ENCODE data around the gene CLEC20A. TPM values are rescaled to one million over a fixed set of nuclear protein-coding genes. Genes with fewer than 3 reads are reported as not detected.

CLEC20A gene
- total and polyA plus RNA-seq, 8 donors = 0.13 to 0.54 (median 0.41) TPM; not detected in 4

DNA sequence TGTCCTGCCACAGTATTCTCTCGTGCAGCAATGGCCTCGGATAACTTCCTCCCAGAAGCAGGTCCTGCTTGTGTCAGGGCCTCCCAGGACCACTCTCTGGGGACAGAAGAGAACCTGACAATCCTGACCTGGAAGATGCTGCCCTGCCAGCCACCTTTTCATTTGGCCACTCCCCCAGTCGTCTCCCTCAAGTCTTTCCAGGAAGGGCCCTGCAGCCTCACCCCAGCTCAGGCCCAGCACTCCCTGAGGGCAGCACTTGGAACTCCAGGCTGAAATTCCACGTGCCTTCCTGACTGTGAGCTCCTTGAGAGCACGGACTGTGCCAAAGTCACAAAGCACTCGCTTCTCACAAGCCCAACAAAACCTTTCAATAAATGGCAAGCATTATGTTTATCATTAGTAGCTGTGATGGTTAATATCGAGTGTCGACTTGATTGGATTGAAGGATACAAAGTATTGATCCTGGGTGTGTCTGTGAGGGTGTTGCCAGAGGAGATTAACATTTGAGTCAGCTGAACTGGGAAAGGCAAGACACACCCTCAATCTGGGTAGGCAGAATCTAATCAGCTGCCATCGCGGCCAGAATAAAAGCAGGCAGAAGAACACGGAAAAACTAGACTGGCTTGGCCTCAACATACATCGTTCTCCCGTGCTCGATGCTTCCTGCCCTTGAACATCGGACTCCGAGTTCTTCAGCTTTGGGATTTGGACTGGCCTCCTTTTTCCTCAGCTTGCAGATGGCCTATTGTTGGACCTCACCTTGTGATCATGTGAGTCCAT lies 2.3 kb upstream of the CLEC20A start:
- Histone ChIP-seq H3K36me3 (no peaks in the 10 kb centered on the region), H3K4me3 (no peak overlapping the region), H3K4me1 (no peaks in the 10 kb centered on the region), H3K27me3 (no peaks in the 10 kb centered on the region), H3K9me3 (no peaks in the 10 kb centered on the region), H3K27ac (no peak overlapping the region)
- no peak for TF ChIP-seq CTCF (IDR thresholded peaks at IDR 0.05)
- intact Hi-C loops (cut with DNase I) = loop anchor here in 1 of 2 donors (10.0 kb wide), 1 partner anchor 194 kb away; no protein-coding TSS in a partner anchor
- ATAC-seq (no peak), DNase-seq (no peak)

DNA sequence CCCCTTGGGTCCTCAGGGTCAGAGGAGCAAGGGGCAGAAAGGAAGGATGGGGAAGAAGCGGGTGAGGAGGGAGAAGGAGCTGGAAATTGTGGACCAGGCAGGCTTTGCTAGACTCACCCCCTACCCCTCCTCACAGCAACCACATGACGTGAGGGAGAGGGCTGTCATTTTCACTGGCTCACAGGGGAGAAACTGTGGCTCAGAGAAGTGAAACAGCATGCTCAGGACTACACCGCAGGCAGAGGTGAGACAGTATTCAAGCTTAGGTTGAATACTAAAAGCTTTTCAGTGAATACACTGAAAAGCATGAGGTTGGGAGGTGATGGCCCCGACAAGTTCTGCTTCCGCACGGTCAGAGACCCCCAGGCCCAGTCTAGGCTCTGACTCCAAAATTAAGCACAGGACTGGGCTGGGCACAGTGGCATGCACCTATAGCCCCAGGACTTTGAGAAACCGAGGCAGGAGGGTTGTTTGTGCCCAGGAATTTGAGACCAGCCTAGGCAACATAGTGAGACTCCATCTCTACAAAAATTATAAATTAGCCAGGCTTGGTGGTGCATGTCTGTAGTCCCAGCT lies 1.2 kb upstream of the CLEC20A start:
- Histone ChIP-seq H3K36me3 (no peaks in the 10 kb centered on the region), H3K9me3 (no peaks in the 10 kb centered on the region), H3K27me3 (no peaks in the 10 kb centered on the region), H3K27ac (no peak overlapping the region), H3K4me3 (no peak overlapping the region), H3K4me1 (no peaks in the 10 kb centered on the region)
- no peak for TF ChIP-seq CTCF (IDR thresholded peaks at IDR 0.05)
- no peak for ATAC-seq
- DNase-seq = no peak
- intact Hi-C loops (cut with DNase I) = loop anchor here in 1 of 2 donors (10.0 kb wide), 1 partner anchor 193 kb away; no protein-coding TSS in a partner anchor

DNA sequence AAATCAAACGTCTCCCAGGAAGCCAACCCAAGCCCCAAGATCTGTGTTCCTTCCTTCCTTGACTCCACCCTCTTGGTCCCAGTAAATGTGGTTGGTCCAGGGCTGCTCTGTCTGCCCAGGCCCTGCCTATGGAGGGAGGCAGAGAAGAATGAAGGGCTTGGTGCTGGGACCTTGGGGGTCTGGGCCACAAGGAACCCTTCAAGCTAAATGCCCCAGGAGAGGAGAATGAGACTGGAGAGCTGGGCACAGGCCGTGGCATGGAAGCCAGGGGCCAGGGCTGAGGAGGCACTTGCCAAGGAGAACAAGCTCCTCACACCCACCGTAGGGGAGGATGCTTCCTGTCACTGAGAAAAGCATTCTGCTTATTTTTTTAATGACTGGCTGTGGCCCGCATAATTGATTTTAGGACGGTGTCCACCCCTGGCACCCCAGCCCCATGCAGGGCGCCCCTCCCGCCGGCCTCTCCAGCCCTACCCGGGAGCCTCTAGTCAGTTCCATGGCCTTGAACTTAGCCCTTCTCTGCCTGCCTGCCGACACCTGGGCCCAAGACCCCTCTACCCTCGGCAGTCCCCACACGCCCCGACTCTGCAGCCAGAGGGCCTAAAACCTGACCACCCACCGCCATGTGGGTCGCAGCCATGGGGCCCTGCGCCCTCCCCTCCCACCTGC lies 889 bp downstream of the CLEC20A start:
- intact Hi-C loops (cut with DNase I) = loop anchor here in 1 of 2 donors (10.0 kb wide), 1 partner anchor 191 kb away; no protein-coding TSS in a partner anchor
- Histone ChIP-seq H3K27ac (no peak overlapping the region), H3K4me1 (no peaks in the 10 kb centered on the region), H3K9me3 (no peaks in the 10 kb centered on the region), H3K36me3 (no peaks in the 10 kb centered on the region), H3K27me3 (no peaks in the 10 kb centered on the region), H3K4me3 (no peak overlapping the region)
- DNase-seq (no peak), ATAC-seq (no peak)
- TF ChIP-seq CTCF (IDR thresholded peaks at IDR 0.05) = no peak

GRCh38 chr1:178495158-178495557 lies 1.6 kb downstream of the CLEC20A start:
- no peak for TF ChIP-seq CTCF (IDR thresholded peaks at IDR 0.05)
- H3K36me3 ChIP-seq = no peaks in the 10 kb centered on the region
- DNase-seq (no peak), ATAC-seq (no peak)
- no peaks in the 10 kb centered on the region for H3K27me3 ChIP-seq
- H3K9me3 ChIP-seq = no peaks in the 10 kb centered on the region
- H3K4me3 ChIP-seq = no peak overlapping the region
- H3K4me1 ChIP-seq = no peaks in the 10 kb centered on the region
- no peak overlapping the region for H3K27ac ChIP-seq
- intact Hi-C loops (cut with DNase I) = loop anchor here in 1 of 2 donors (10.0 kb wide), 1 partner anchor 190 kb away; no protein-coding TSS in a partner anchor

GRCh38 chr1:178494569-178494971 lies 2.2 kb downstream of the CLEC20A start:
- ATAC-seq = no peak
- intact Hi-C loops (cut with DNase I) = loop anchor here in 1 of 2 donors (10.0 kb wide), 1 partner anchor 190 kb away; no protein-coding TSS in a partner anchor

More at GRCh38 chr1:178494569-178494971, 2.2 kb downstream of the CLEC20A start:
- TF ChIP-seq CTCF (IDR thresholded peaks at IDR 0.05) = no peak
- H3K4me3 ChIP-seq = no peak overlapping the region
- no peaks in the 10 kb centered on the region for H3K9me3 ChIP-seq
- H3K36me3 ChIP-seq = no peaks in the 10 kb centered on the region
- no peak for DNase-seq
- no peaks in the 10 kb centered on the region for H3K27me3 ChIP-seq
- H3K27ac ChIP-seq = no peak overlapping the region
- no peaks in the 10 kb centered on the region for H3K4me1 ChIP-seq
